SJSA1 (cell line): Measurements from ENCODE around the gene GARRE1. TPM values are rescaled to one million over a fixed set of nuclear protein-coding genes. Genes with fewer than 3 reads are reported as not detected.

Experiments used
- DNase-seq, 2 experiments: peaks; one replicate each; pipeline ENCODE4 v3.0.0-alpha.2; 2015 to 2020; ENCODE audit warnings: low spot score in 2 of 2, low read depth in 1 of 2
- H3K27ac ChIP-seq: fragments of 250-450 bp; sonication (Bioruptor Pico); 2 replicates; pipeline ENCODE4 v1.5.1; 2020; ENCODE audit warnings: mild to moderate bottlenecking, moderate library complexity
- H3K27me3 ChIP-seq: fragments of 250-450 bp; sonication (Bioruptor Pico); replicated peaks from 2 replicates; pipeline ENCODE4 v1.5.1; 2020; ENCODE audit warnings: mild to moderate bottlenecking, moderate library complexity
- H3K36me3 ChIP-seq: fragments of 250-450 bp; sonication (Bioruptor Pico); 2 replicates; pipeline ENCODE4 v1.5.1; 2020; ENCODE audit warnings: mild to moderate bottlenecking
- H3K4me1 ChIP-seq: fragments of 250-450 bp; sonication (Bioruptor Pico); replicated peaks from 2 replicates; pipeline ENCODE4 v1.6.1; 2021; ENCODE audit warnings: mild to moderate bottlenecking
- H3K4me3 ChIP-seq: fragments of 250-450 bp; sonication (Bioruptor Pico); 2 replicates; pipeline ENCODE4 v1.5.1; 2020; ENCODE audit warnings: mild to moderate bottlenecking
- H3K9me3 ChIP-seq: fragments of 250-450 bp; sonication (Bioruptor Pico); replicated peaks from 2 replicates; pipeline ENCODE4 v1.5.1; 2020; ENCODE audit warnings: mild to moderate bottlenecking
- total RNA-seq: library from RNA; depleted of rRNA; stranded (reverse); fragments of >200 nt; shearing (Covaris generic); gene quantifications from 2 replicates; pipeline ENCODE4 v1.2.3, GENCODE V29; 2014; rRNA removed

GARRE1 gene
- total RNA-seq, 1 experiment from 2014 or later: 20.7 TPM

GRCh38 chr19:34300962-34301361 lies 46.6 kb downstream of the GARRE1 start:
- Histone ChIP-seq H3K4me1 (no peaks in the 10 kb centered on the region), H3K27ac (no peak overlapping the region), H3K4me3 (no peak overlapping the region), H3K27me3 (no peaks in the 10 kb centered on the region), H3K36me3 (peaks cover 33% of the 10 kb centered on the region), H3K9me3 (no peaks in the 10 kb centered on the region)
- no peak for DNase-seq

Other genes starting within 250 kb of the GARRE1 start
- gene LSM14A, start 82.0 kb upstream of the GARRE1 start, total RNA-seq: 33.5 and 61.4 TPM in 2 replicates
- gene GPI, start 110.6 kb downstream of the GARRE1 start, total RNA-seq: 64.0 and 88.8 TPM in 2 replicates
- 19.9 and 31.1 TPM in 2 replicates for gene PDCD2L, start 149.8 kb downstream of the GARRE1 start, total RNA-seq
- gene UBA2, start 173.8 kb downstream of the GARRE1 start, total RNA-seq: 187 and 209 TPM in 2 replicates
- gene WTIP, start 227.2 kb downstream of the GARRE1 start, total RNA-seq: 41.5 and 53.0 TPM in 2 replicates